ENCODE measurements around the gene TNNI3K. TPM values are rescaled to one million over a fixed set of nuclear protein-coding genes. Genes with fewer than 3 reads are reported as not detected.

TNNI3K gene
- total and polyA plus RNA-seq, 2 of the 8 experiments (the other 6 are each of a cell fraction or from before 2014, with no cell fraction given) = 0.41 to 0.48 TPM

DNA sequence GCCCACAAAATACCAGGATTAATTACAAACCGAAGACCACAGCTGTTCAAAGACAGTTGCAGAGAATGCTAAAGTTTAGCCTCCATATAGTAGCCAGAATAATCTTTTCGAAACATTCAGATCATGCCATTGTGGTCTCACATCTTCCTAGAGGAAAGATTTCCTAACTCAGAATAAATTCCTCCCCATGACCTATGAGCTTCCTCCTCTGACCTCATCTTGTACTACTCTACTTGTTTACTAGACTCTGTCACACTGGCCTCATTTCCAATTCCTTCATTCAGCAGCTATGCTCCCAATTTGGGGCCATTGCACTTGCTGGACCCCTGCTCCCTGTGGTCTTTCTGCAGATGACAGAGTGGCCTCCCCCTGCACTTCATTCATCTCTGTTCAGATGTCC, 349.0 kb downstream of the TNNI3K start (continued):
- TF ChIP-seq, protein P1, sequence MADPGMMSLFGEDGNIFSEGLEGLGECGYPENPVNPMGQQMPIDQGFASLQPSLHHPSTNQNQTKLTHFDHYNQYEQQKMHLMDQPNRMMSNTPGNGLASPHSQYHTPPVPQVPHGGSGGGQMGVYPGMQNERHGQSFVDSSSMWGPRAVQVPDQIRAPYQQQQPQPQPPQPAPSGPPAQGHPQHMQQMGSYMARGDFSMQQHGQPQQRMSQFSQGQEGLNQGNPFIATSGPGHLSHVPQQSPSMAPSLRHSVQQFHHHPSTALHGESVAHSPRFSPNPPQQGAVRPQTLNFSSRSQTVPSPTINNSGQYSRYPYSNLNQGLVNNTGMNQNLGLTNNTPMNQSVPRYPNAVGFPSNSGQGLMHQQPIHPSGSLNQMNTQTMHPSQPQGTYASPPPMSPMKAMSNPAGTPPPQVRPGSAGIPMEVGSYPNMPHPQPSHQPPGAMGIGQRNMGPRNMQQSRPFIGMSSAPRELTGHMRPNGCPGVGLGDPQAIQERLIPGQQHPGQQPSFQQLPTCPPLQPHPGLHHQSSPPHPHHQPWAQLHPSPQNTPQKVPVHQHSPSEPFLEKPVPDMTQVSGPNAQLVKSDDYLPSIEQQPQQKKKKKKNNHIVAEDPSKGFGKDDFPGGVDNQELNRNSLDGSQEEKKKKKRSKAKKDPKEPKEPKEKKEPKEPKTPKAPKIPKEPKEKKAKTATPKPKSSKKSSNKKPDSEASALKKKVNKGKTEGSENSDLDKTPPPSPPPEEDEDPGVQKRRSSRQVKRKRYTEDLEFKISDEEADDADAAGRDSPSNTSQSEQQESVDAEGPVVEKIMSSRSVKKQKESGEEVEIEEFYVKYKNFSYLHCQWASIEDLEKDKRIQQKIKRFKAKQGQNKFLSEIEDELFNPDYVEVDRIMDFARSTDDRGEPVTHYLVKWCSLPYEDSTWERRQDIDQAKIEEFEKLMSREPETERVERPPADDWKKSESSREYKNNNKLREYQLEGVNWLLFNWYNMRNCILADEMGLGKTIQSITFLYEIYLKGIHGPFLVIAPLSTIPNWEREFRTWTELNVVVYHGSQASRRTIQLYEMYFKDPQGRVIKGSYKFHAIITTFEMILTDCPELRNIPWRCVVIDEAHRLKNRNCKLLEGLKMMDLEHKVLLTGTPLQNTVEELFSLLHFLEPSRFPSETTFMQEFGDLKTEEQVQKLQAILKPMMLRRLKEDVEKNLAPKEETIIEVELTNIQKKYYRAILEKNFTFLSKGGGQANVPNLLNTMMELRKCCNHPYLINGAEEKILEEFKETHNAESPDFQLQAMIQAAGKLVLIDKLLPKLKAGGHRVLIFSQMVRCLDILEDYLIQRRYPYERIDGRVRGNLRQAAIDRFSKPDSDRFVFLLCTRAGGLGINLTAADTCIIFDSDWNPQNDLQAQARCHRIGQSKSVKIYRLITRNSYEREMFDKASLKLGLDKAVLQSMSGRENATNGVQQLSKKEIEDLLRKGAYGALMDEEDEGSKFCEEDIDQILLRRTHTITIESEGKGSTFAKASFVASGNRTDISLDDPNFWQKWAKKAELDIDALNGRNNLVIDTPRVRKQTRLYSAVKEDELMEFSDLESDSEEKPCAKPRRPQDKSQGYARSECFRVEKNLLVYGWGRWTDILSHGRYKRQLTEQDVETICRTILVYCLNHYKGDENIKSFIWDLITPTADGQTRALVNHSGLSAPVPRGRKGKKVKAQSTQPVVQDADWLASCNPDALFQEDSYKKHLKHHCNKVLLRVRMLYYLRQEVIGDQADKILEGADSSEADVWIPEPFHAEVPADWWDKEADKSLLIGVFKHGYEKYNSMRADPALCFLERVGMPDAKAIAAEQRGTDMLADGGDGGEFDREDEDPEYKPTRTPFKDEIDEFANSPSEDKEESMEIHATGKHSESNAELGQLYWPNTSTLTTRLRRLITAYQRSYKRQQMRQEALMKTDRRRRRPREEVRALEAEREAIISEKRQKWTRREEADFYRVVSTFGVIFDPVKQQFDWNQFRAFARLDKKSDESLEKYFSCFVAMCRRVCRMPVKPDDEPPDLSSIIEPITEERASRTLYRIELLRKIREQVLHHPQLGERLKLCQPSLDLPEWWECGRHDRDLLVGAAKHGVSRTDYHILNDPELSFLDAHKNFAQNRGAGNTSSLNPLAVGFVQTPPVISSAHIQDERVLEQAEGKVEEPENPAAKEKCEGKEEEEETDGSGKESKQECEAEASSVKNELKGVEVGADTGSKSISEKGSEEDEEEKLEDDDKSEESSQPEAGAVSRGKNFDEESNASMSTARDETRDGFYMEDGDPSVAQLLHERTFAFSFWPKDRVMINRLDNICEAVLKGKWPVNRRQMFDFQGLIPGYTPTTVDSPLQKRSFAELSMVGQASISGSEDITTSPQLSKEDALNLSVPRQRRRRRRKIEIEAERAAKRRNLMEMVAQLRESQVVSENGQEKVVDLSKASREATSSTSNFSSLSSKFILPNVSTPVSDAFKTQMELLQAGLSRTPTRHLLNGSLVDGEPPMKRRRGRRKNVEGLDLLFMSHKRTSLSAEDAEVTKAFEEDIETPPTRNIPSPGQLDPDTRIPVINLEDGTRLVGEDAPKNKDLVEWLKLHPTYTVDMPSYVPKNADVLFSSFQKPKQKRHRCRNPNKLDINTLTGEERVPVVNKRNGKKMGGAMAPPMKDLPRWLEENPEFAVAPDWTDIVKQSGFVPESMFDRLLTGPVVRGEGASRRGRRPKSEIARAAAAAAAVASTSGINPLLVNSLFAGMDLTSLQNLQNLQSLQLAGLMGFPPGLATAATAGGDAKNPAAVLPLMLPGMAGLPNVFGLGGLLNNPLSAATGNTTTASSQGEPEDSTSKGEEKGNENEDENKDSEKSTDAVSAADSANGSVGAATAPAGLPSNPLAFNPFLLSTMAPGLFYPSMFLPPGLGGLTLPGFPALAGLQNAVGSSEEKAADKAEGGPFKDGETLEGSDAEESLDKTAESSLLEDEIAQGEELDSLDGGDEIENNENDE (IDR thresholded peaks at IDR 0.05; ENCODE audit: insufficient replicate concordance, low read length) = no peak
- TF ChIP-seq NANOG (IDR thresholded peaks at IDR 0.05; ENCODE audit: insufficient read depth, low read depth, low read length, poor library complexity, severe bottlenecking) = no peak

Measured in H1 (cell line).